Ureter (tissue), 1 donor: ENCODE results near the gene OR8H3. TPM values are rescaled to one million over a fixed set of nuclear protein-coding genes. Genes with fewer than 3 reads are reported as not detected.
"Not testable (repeated sequence)": the region's sequence is repeated elsewhere in the genome, so short reads cannot be mapped to it uniquely, and the experiment has no call there.

Experiments
- DNase-seq: peaks from one replicate; pipeline ENCODE4 v3.0.0-alpha.2; 2020; ENCODE audit warnings: low spot score
- total RNA-seq: library from RNA; stranded (reverse); gene quantifications from one replicate; pipeline ENCODE4 v1.2.4, GENCODE V29; 2023
- donor health status: DM: yes; HTN: yes; CAD: no.

Gene OR8H3, protein sequence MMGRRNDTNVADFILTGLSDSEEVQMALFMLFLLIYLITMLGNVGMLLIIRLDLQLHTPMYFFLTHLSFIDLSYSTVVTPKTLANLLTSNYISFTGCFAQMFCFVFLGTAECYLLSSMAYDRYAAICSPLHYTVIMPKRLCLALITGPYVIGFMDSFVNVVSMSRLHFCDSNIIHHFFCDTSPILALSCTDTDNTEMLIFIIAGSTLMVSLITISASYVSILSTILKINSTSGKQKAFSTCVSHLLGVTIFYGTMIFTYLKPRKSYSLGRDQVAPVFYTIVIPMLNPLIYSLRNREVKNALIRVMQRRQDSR
- not detected for total RNA-seq

DNA sequence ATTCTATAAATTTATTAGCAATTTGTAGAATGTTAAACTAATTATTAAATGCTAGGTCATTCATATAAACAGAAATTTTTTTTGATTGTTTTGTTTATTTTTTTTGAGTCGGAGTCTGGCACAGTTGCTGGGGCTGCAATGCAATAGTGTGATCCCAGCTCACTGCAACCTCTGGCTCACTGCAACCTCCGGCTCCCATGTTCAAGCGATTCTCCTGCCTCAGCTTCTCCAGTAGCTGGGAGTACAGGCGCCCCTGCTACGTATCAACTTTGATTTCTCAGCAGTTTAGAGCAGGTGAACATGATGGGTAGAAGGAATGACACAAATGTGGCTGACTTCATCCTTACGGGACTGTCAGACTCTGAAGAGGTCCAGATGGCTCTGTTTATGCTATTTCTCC lies at the start of gene OR8H3:
OR8H3 (plus strand) TSS at position 301 of the 400 bp plus-strand sequence; CDS start at position 301, 0 bp downstream.
- no peak for DNase-seq

DNA sequence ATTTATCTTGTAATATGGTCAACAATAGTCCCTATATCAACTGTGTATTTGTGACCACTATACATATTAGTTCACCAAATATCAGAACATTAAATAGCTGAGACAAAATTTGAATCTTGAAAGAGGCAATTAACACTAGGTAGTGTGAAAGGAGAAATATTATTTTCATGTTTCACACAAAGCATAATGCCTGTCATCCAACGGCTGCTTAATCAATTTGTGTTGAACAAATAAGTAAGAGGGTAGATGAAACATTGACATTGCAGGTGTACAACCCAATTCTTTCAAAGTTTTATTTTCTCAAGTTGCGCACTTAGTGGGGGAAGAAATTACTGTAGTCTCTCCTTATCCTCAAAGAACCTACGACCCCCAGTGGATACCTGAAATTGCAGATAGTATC lies 32.5 kb upstream of the OR8H3 start:
- no peak for DNase-seq

DNA sequence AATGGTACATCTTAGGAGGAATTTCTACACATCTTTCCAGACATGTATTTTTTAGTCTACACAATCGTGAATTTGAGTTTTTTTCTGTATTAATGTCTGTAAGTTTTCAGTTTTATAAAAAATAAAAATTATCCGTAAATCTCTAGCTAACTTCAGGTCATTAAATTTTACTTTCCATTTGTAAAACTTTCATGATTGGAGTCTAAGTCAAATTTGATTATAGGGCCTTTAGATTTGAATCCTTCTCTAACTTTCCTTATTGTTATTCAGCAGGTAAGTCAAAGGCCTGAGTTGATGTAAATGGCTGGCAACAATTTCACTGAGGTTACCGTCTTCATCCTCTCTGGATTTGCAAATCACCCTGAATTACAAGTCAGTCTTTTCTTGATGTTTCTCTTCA lies 29.2 kb upstream of the OR8H3 start, which contains the start of gene OR8I2:
OR8I2 (plus strand) TSS at position 301 of the 400 bp plus-strand sequence; CDS start at position 301, 0 bp downstream.
- no peak for DNase-seq

DNA sequence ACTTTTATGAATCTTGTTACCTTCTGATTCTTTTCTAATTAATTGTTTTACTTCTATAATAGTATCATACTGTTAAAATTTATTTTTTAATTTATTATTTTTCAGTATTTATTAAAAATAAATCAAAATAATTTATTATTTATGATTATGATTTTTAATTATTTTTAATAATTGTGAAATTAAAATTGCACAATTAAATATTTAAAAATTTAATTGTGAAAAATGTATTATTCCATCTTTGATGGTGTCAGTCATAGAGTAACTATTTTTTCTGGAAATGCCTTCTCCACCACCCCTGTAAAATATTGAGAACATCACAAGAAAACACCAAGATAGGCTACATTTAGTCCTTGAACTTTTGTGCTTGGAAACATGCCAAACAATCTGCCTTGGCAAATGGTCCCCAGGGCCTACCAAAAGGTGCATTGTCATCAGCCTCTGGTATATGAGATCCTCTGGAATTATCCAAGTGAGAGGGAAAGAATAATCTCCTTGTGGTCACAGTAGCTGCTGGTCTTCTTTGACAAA lies 18.9 kb upstream of the OR8H3 start, which contains the start of gene OR8H2:
OR8H2 (plus strand) TSS at position 478 of the 528 bp plus-strand sequence. CDS start 1,356 bp downstream, outside the sequence.
- no peak for DNase-seq

DNA sequence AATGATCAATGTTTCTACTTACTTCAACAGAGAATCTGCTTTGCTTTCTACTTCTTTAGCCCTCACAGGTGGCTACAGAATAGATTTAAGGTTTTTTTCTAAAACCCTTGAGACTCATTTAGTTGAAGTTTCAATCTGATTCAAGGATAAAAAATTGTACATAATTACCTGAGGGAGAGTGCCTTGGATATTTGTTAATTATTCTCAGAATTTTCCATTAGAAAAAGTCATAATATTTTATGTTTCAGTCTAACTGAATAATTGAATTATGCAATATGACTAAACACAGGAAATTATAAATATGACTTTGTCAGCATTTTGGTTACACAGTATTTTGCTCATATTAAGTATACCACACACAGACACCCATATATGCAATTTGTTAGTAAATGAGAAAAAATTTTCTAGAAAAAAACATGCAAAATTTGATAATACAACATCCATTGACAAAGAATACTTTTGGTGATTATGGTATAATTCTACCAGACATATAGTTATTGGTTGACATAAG lies 18.0 kb downstream of the OR8H3 start, which contains the start of gene OR8J3:
OR8J3 (minus strand) TSS at position 51 of the 511 bp plus-strand sequence. CDS start 2,483 bp downstream, outside the sequence.
- DNase-seq: no peak

DNA sequence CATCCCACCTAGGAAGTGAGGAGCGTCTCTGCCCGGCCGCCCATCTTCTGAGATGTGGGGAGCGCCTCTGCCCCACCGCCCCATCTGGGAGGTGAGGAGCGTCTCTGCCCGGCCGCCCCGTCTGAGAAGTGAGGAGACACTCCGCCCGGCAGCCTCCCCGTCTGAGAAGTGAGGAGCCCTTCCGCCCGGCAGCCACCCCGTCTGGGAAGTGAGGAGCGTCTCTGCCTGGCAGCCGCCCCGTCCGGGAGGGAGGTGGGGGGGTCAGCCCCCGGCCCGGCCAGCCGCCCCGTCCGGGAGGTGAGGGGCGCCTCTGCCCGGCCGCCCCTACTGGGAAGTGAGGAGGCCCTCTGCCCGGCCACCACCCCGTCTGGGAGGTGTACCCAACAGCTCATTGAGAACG lies 21.5 kb downstream of the OR8H3 start:
- not testable (repeated sequence) for DNase-seq

DNA sequence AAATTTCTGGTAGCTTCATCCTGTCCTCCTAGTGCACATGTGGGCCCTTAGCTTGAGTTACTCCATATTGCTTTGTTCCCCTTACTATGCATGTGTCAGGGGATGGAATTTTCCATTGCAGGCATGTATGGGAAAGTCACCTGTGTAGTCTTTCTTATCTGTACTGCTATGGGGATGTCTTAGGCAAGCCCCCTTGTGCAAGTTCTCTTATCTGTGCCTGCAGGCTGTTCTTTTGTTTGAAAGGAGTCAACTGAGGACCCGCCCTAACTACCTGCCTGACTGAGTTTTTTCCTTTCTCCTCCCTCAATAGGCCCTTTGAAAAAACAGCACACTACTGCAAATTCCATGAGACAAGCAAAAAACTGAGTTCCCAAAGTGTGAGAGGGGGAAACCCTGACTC lies 29.2 kb downstream of the OR8H3 start:
- DNase-seq: no peak

DNA sequence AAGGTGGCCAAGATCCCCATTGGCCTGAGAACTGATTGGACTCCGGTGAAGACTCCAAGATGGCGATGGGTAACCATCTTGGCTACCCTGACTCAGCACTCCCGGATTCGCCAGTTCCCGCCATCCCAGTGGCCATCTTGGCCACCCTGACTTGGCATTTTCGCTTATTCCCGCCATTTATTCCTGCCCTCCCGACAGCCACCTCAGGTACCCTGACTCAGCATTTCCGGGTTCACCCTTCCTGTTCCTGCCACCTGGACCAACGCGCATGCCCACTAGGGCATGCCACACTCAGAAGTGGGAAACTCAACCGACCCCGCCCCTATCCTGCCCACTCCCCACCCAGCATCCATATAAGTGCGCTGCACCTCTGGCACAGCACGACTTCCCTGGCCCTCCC lies 30.2 kb downstream of the OR8H3 start:
- DNase-seq: no peak

DNA sequence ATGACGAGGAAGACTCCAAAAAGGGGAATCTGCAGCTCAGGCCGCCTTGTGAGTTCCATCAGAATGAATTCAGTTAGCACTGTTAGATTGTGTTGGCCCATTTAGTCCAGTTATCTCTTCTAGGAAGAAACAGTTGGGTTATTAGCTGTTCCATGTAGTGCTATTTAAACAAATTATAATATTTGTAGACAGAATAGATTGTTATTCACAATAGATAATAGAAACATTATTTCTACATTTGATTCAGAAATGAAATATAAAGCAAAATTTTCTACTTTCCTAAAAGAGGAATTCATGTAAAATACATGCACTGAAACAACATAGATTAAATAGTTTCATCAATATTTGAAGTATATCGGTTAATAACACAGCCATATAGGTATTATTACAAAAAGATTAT lies 38.0 kb downstream of the OR8H3 start, which contains the start of gene OR8K5:
OR8K5 (minus strand) TSS at position 101 of the 400 bp plus-strand sequence; CDS start at position 101, 0 bp downstream.
- no peak for DNase-seq

DNA sequence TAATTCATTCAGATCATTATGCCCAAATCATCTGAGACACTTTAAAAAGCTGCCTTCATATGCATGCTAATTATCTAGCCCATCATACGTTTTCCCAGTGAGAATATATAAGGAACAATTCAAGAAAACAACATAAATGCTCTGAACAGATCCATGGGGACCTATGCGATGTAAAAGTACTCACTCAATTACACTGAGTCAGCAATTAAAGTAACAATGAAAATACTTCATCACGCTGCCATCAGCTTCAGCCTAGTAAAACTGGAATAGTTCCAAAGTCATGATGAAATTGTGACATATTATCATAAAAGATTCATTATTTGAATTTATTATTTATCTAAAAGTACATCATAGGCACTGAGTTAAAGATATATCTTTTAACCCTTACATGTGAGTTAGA lies 41.6 kb downstream of the OR8H3 start:
- no peak for DNase-seq

DNA sequence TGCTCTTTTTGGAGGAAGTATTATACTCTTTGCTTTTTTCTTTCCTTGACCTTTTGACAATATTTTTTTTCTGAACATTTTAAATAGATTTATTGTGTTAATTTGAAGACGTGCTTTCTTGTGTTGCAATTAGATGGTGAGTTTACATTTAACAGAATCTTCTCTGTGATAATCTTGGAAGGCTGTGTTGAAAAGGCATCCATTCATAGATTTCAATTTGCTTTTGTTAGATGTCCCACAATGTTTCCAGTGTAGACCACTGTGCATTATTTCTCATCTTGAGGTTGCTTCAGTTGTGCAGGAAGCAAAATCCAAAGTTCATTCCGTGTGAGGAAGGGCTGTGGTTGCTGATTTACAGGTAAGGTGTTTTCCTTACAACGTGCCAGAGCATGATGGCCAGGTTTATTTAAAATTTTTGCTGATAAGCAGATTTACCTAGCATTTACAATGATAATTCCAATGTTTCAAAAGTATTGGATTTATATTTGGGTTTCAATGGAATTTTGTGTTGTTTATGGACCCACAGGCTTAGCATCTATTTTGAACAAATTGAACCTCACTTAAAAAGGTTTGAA lies 50.2 kb downstream of the OR8H3 start:
- DNase-seq: no peak

Other genes with a start within 250 kb of the OR8H3 start
- gene TRIM51, start 239.1 kb upstream of the OR8H3 start, total RNA-seq: not detected
- not detected for gene OR5W2, start 207.8 kb upstream of the OR8H3 start, total RNA-seq
- gene OR5I1, start 186.0 kb upstream of the OR8H3 start, total RNA-seq: not detected
- not detected for gene OR10AG1, start 152.4 kb upstream of the OR8H3 start, total RNA-seq
- gene OR5F1, start 127.7 kb upstream of the OR8H3 start, total RNA-seq: not detected
- not detected for gene OR5AS1, start 94.7 kb upstream of the OR8H3 start, total RNA-seq
- not detected for gene OR8I2, start 29.1 kb upstream of the OR8H3 start, total RNA-seq
- gene OR8H2, start 18.7 kb upstream of the OR8H3 start, total RNA-seq: not detected
- gene OR8J3, start 17.8 kb downstream of the OR8H3 start, total RNA-seq: not detected
- gene OR8K5, start 37.9 kb downstream of the OR8H3 start, total RNA-seq: not detected
- gene OR5J2, start 54.2 kb downstream of the OR8H3 start, total RNA-seq: not detected
- gene OR5T2, start 111.9 kb downstream of the OR8H3 start, total RNA-seq: not detected
- not detected for gene OR5T3, start 129.9 kb downstream of the OR8H3 start, total RNA-seq
- gene OR5T1, start 151.8 kb downstream of the OR8H3 start, total RNA-seq: not detected
- gene OR8H1, start 169.9 kb downstream of the OR8H3 start, total RNA-seq: not detected
- gene OR8K3, start 192.8 kb downstream of the OR8H3 start, total RNA-seq: not detected
- not detected for gene OR8K1, start 223.7 kb downstream of the OR8H3 start, total RNA-seq
- gene OR8J1, start 231.9 kb downstream of the OR8H3 start, total RNA-seq: not detected